ENCODE measurements around the gene TNPO3.
"Not testable (repeated sequence)": the region's sequence is repeated elsewhere in the genome, so short reads cannot be mapped to it uniquely, and the experiment has no call there.

TNPO3 gene

DNA sequence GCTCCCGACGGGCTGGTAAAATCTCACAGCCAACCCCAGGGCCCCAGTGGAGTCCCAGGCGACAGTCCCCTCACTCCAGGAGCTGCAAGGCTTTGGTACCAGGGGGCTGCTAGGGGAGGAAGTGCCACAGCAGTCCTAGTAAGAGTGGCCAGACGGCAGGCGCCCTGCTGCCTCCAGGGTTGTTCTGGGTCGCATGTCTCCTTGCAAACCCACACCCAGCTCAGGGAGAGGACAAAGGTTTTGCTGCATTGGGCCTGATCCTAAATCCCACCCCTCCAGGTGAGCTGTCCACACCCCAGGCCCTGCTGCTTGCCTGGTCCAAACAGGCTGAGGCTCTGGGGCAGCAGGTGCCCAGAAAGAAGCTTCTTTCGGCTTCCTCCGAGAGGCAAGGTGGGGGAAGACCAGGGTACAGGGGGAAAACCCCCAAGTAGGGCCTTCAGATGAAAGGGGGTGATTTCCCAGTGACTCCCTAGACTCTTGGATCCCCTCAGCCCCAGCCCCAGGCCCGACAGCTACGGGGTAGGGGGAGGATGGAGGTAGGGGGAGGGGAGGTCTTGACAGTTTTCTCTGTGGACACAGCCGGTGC lies 140.3 kb downstream of the TNPO3 start:
- no peaks in the 10 kb centered on the region for H3K9me3 Mint-ChIP-seq
- peak overlapping the region in 1 of 3 experiments; percentile 10 for H3K27ac Mint-ChIP-seq
- peaks cover 60% of the 10 kb centered on the region for H3K27me3 Mint-ChIP-seq (ENCODE audit: low read depth)
- no peaks in the 10 kb centered on the region for H3K36me3 Mint-ChIP-seq (ENCODE audit: low read depth)
- peaks cover 29% of the 10 kb centered on the region for H3K4me1 Mint-ChIP-seq
- TF ChIP-seq, protein P1, sequence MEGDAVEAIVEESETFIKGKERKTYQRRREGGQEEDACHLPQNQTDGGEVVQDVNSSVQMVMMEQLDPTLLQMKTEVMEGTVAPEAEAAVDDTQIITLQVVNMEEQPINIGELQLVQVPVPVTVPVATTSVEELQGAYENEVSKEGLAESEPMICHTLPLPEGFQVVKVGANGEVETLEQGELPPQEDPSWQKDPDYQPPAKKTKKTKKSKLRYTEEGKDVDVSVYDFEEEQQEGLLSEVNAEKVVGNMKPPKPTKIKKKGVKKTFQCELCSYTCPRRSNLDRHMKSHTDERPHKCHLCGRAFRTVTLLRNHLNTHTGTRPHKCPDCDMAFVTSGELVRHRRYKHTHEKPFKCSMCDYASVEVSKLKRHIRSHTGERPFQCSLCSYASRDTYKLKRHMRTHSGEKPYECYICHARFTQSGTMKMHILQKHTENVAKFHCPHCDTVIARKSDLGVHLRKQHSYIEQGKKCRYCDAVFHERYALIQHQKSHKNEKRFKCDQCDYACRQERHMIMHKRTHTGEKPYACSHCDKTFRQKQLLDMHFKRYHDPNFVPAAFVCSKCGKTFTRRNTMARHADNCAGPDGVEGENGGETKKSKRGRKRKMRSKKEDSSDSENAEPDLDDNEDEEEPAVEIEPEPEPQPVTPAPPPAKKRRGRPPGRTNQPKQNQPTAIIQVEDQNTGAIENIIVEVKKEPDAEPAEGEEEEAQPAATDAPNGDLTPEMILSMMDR (IDR thresholded peaks at IDR 0.05; ENCODE audit: unreplicated experiment in 3 of 3) = no peak
- no peak overlapping the region for H3K4me3 Mint-ChIP-seq

DNA sequence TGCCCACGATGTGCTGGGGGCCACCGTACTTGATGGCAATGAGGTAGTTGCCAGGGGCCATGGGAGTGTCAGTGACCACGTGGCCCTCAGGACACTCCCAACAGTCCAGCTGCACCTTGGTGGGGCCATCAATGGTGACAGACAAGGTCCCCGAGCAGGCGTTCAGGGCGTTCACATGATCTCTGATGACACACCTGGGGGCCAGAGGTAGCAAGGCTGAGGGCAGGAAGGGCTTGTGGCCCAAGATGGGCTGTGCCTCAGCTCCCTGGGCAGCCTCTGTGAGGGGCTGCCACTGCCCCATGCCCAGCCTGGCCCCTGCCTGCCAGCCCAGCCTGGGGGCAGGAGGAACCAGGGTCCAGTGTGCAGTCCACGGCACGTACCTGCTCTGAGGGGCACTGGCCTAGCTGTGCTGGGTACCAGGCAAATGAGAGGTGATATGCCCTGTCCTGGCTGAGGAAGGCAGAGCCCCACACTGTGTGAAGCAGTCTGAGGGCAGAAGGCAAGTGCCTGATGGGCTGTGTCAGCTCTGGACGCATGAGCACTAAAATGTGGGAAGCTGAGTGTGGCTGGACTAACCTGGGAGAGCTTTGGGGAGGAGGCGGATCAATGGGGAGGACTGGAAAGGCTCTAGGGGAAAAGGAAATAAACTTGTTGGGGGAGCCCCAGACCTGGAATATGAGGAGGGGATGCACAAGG lies 140.9 kb downstream of the TNPO3 start:
- Mint-ChIP-seq H3K4me1 (peaks cover 29% of the 10 kb centered on the region), H3K9me3 (no peaks in the 10 kb centered on the region), H3K27me3 (ENCODE audit: low read depth) (peaks cover 62% of the 10 kb centered on the region), H3K4me3 (peak overlapping the region in 1 of 3 experiments; percentile 26), H3K27ac (peak overlapping the region in 1 of 3 experiments; percentile 10), H3K36me3 (ENCODE audit: low read depth) (no peaks in the 10 kb centered on the region)
- TF ChIP-seq, protein P1 (IDR thresholded peaks at IDR 0.05; ENCODE audit: unreplicated experiment in 3 of 3) = no peak

DNA sequence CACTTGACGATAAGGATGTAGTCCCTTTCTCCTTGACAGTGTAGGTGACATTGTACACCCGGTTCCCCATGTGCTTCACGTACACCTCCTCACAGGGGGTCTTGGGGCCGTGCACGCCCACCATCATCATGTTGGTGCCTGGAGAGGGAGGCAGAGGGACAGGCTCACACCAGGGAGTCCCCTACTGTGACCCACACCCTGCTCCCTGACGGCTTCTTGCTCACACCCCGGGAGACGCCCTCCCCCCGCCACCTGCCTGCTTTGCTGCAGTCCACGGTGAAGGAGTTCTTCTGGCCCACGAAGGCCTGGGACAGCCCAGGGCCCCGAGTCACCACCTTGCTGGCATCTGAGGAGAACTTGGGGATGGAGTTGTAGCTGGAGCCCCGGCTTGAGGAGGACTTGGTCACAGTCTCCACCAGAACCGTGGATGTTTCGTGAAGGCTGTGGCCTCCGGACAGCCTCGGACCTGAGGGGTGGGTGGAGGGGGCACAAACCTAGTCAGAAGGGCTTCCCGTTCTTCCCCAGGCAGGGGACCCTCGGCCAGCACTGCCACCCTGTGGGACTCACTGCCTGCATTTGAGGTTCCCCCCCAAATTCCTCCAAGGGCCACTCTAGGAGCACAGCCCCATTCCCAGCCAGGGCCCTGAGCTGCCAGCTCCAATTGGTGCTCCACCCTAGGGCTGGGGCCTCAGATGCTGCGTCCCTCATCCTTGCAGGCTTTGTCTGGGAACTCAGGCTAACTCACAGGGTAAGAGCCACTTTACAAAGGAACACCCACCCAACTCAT lies 142.0 kb downstream of the TNPO3 start:
- H3K36me3 Mint-ChIP-seq (ENCODE audit: low read depth) = not testable (repeated sequence)
- H3K27ac Mint-ChIP-seq = peak overlapping the region in 2 of 3 experiments; percentile 96 to 98

DNA sequence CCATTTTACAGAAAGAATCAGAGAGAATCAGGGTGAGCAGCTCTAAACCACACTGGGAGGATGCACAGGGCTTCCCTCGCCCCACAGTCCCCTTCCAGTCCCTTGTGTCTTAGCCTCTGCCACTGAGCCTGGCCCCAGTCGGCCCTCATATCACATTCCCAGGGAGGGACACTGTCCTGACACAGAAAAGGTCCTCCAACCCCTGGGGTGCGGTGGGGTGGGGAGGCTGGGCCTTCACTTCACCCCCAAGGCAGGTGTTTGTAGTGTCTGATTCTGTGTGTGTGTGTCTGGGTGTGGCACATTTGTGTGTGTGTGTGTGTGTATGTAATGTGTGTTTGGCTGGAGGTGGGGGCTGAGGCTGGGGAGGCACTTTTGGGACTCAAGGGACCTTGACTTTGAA lies 142.6 kb downstream of the TNPO3 start:
- Mint-ChIP-seq H3K27ac (peak overlapping the region; percentile 96 to 98 (median 97)), H3K27me3 (ENCODE audit: low read depth) (peaks cover 54% of the 10 kb centered on the region), H3K36me3 (ENCODE audit: low read depth) (peaks cover 4% of the 10 kb centered on the region), H3K4me1 (peaks cover 33% of the 10 kb centered on the region), H3K4me3 (peak overlapping the region in 2 of 3 experiments; percentile 19 to 91), H3K9me3 (no peaks in the 10 kb centered on the region)
- TF ChIP-seq, protein P1 (IDR thresholded peaks at IDR 0.05; ENCODE audit: unreplicated experiment in 3 of 3) = no peak

More for the DNA sequence above, 142.0 kb downstream of the TNPO3 start:
- Mint-ChIP-seq H3K27me3 (ENCODE audit: low read depth) (peaks cover 55% of the 10 kb centered on the region), H3K4me1 (peaks cover 30% of the 10 kb centered on the region), H3K4me3 (peak overlapping the region in 1 of 3 experiments; percentile 54)
- not testable (repeated sequence) for H3K9me3 Mint-ChIP-seq

DNA sequence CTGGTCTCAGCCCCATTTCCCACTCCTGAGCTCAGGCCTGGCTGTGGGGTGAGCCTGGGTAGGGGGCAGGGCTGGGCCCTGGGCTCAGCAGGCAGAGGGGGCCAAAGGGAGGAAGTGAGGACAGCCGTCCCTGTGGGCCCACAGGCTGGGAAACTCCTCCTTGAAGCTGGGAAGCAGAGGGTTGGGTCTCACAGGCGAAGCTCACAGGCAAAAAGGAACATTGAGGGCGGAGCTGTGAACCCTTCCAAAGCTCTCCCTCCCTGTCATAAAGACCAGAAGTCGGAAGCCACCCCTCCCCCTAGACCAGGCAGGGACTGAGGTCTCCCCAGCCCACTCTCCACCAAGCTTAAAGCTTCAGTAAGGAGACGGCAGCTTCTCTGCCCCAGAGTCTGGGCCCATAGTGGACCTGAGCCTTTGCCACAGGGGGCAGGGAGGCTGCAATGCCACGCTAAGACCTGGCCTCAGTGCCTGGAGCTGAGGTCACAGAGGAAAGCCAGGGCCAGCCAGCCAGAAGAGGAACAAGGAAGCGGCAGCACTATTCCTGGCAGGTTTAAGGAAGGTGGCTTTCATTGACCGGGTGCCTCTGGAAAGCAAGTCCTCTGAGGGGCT lies 143.4 kb downstream of the TNPO3 start:
- peak overlapping the region; percentile 96 to 98 (median 97) for H3K27ac Mint-ChIP-seq
- peak overlapping the region; percentile 84 to 91 (median 88) for H3K4me3 Mint-ChIP-seq
- TF ChIP-seq, protein P1 (IDR thresholded peaks at IDR 0.05; ENCODE audit: unreplicated experiment in 3 of 3) = no peak
- H3K9me3 Mint-ChIP-seq = no peaks in the 10 kb centered on the region
- peaks cover 4% of the 10 kb centered on the region for H3K36me3 Mint-ChIP-seq (ENCODE audit: low read depth)
- H3K4me1 Mint-ChIP-seq = peaks cover 33% of the 10 kb centered on the region
- H3K27me3 Mint-ChIP-seq (ENCODE audit: low read depth) = peaks cover 47% of the 10 kb centered on the region

DNA sequence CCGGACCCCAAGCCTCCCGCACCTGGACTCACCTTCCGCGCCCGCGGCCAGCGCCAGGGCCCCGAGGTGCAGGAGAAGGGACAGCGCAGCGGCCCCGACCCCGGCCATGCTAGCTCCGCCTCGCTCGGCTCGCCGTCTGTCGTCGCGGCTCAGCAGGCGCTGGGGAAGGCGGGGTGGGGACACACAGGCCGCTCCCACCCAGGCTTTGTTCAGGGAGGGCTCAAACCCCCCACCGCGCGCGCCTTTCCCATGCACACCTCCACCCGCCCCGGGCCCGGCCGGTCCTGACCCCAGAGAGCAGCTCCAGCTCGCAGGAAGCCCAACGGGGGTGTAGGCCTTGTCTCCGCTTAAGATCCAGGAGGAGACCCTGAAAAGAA lies 144.4 kb downstream of the TNPO3 start, which contains the start of gene KCP:
Gene KCP, minus strand, starts transcription at position 141 of the 377 bp plus-strand sequence. Its CDS starts 33 bp downstream, at position 108.
- TF ChIP-seq, protein P1 (IDR thresholded peaks at IDR 0.05; ENCODE audit: unreplicated experiment in 3 of 3) = no peak
- Mint-ChIP-seq H3K27ac (peak within 1 kb of the TSS; percentile 96 to 98 (median 97)), H3K4me1 (peaks cover 33% of the 10 kb centered on the region), H3K4me3 (peak within 1 kb of the TSS; percentile 89 to 91 (median 91)), H3K9me3 (no peaks in the 10 kb centered on the region), H3K36me3 (ENCODE audit: low read depth) (peaks cover 12% of the 10 kb centered on the region), H3K27me3 (ENCODE audit: low read depth) (peaks cover 44% of the 10 kb centered on the region)
